Right kidney (tissue), 1 donor: ENCODE data around the gene GSE1.

ENCODE experiments used
- DNase-seq: peaks from one replicate; pipeline ENCODE4 v3.0.0-alpha.2; 2016

The GSE1 gene

GRCh38 chr16:85699628-85700027 lies 86.5 kb downstream of the GSE1 start:
- DNase-seq = no peak

- DNase-seq = no peak
Observed at GRCh38 chr16:85704011-85704410, 90.9 kb downstream of the GSE1 start.

- no peak for DNase-seq
Observed at GRCh38 chr16:85704900-85705846, 92.1 kb downstream of the GSE1 start.

- no peak for DNase-seq
Observed at GRCh38 chr16:85706449-85707034, 93.4 kb downstream of the GSE1 start.

GRCh38 chr16:85707528-85708095 lies 94.5 kb downstream of the GSE1 start:
- DNase-seq = no peak

- DNase-seq = no peak
Observed at GRCh38 chr16:85708338-85708737, 95.2 kb downstream of the GSE1 start.

- no peak for DNase-seq
Observed at GRCh38 chr16:85709766-85710585, 96.9 kb downstream of the GSE1 start.

- DNase-seq = no peak
Observed at GRCh38 chr16:85710732-85711131, 97.6 kb downstream of the GSE1 start.

- DNase-seq = no peak
Observed at GRCh38 chr16:85711982-85712587, 99.0 kb downstream of the GSE1 start.

- no peak for DNase-seq
Observed at GRCh38 chr16:85712801-85713200, 99.7 kb downstream of the GSE1 start.

GRCh38 chr16:85715169-85716021 lies 102.3 kb downstream of the GSE1 start:
- DNase-seq = peak; percentile 30

GRCh38 chr16:85716022-85716679 lies 103.0 kb downstream of the GSE1 start:
- no peak for DNase-seq

GRCh38 chr16:85716680-85717038 lies 103.5 kb downstream of the GSE1 start:
- DNase-seq = no peak

- peak; percentile 68 for DNase-seq
Observed at GRCh38 chr16:85717393-85718152, 104.5 kb downstream of the GSE1 start.

GRCh38 chr16:85718153-85718477 lies 105.0 kb downstream of the GSE1 start:
- DNase-seq = no peak

- DNase-seq = no peak
Observed at GRCh38 chr16:85718682-85719081, 105.6 kb downstream of the GSE1 start.

- no peak for DNase-seq
Observed at GRCh38 chr16:85719605-85720301, 106.6 kb downstream of the GSE1 start.

GRCh38 chr16:85720302-85720637 lies 107.1 kb downstream of the GSE1 start:
- no peak for DNase-seq

GRCh38 chr16:85722128-85722893 lies 109.2 kb downstream of the GSE1 start:
- DNase-seq = no peak
